OCI-M2 (cell line): ENCODE results near the gene SMTNL2.
"Not testable (repeated sequence)": the region's sequence is repeated elsewhere in the genome, so short reads cannot be mapped to it uniquely, and the experiment has no call there.

Source experiments
- DNase-seq: peaks from one replicate; lab custom pipeline; 2025; ENCODE audit not compliant: unreplicated experiment; lab: John Stamatoyannopoulos, UW

The SMTNL2 gene

DNA sequence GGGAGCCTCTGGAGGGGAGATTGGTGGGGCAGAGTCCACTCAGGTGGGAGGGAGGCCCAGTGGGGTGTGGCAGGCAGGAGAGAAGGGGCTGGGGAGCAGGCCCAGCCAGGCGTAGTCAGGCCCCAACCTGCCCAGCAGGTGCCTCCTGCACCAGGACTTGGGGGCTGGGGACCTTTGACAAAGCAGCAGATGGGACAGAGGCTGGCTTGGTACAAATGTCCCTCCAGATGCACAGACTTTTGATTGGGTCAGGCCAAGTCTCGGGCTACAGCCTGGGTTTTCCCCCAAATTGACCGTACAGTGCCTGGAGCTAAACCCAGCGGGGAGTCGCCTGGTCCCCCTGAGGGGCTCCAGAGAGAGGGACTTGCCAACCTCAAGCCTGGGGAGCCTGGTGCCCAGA is 24.4 kb upstream of the SMTNL2 start:
- DNase-seq, result no peak

- no peak for DNase-seq
Measured at GRCh38 chr17:4560421-4560820, 23.9 kb upstream of the SMTNL2 start, which contains the start of gene GGT6. Gene GGT6 (minus strand): TSS chr17:4560577. CDS start chr17:4560521, 56 bp downstream.

DNA sequence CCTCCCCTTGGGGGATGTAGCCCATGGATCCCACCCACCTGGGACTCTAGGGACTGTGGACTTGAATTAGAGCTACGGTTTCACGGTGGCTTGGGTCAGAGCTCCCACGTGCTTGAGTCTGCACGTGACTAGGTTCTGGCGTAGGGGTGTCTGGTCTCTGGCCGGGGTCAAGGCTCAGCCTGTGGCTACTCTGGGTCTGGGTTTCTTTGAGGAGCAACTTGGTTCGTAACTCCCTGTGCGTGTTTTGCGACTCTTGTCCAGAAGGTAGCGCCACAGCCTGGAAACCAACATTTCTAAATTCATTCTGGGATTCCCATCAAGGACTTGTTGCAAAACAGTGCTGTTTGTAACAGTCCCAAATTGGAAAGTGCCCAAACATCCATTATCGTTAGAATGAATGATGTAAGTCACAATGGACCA is 23.5 kb upstream of the SMTNL2 start:
- no peak for DNase-seq

DNA sequence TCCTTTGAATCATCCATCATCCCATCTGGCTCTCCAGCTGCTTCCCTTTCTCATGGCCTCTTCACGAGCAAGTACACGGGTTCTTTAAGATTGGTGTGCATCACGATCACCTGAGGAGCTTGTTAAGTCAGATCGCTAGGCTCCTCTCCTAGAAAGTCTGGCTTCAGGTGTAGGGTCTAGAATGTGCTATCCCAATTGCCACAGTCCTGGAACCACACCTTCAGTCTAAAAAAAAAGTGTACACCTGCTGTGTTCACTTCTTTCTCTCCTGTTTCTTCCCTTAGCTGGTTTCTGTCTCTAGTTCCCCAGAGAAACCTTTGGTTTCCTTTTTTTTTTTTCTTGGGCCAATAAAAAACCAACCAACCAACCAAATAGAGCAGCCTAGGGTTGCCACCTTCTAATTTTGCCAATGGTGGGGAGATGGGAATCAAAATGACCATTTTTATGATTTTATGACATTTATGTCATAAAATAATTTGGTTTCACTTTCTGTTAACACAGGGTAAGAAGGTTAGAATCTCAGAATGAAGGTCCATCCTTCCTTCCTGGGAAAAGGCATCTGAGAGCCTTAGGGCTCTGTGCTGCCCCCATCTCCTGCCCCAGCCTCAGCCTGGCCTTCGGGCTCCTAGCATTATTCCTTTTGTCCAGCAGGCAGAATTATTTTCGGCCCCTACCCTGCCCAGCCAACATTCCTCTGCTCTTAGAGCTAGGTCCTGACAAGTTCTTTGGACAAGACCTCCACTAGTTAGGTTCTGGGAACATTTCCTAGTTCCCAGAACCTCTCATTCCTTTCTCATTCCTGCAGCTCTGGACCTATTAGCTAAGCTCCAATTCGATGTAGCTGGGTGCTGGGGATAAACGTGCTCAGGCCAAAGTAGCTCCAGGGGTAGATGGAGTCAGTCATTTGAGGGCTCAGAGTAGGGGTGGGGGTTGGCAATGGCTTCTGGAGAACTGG is 22.0 kb upstream of the SMTNL2 start:
- DNase-seq, result no peak

DNA sequence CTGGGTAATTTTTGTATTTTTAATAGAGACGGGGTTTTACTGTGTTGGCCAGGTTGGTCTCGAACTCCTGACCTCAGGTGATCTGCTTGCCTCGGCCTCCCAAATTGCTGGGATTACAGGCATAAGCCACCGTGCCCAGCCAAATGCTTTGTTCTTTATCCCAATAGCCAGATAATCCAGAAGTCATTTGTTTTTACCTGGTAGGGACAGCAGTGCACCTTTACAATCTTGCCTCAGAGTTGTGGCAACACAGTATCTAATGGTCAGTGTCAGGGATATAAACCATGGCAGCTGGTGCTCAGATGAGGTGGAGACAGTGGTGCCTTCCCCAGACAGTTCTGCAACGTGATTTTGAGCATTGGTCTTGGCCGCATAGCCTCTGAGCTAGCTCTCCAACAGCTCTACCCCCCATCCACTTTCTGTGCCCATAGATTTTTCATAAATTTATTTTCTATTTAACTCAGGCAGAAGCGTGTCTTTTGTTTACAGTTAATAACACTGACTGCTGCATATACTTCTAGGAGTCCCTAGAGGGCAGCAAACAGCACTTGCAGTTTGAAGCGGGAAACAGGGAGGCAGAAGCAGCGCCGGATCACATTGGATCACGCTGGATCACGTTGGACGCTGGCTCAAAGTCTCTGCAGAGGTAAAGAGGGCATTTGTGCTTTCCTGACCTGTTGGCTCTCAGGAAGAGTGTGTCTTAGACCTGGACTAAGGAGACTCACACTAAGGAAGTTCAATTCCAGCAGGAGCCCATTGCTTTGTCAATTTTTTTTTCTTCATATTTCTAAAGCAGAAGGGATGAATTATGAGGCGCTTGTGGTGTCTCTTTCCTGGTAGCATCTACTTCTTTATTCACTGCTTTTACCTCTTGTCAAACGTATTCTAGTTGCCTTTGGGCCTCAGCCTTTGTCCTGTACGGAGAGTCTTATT is 18.9 kb upstream of the SMTNL2 start:
- DNase-seq, result peak; percentile 32

- DNase-seq, result peak; percentile 48
Measured at GRCh38 chr17:4566785-4567184, 17.5 kb upstream of the SMTNL2 start.

GRCh38 chr17:4569591-4569990 is 14.7 kb upstream of the SMTNL2 start:
- no peak for DNase-seq

GRCh38 chr17:4572131-4572530 is 12.2 kb upstream of the SMTNL2 start:
- DNase-seq, result no peak

- no peak for DNase-seq
Measured at GRCh38 chr17:4573115-4573514, 11.2 kb upstream of the SMTNL2 start.

DNA sequence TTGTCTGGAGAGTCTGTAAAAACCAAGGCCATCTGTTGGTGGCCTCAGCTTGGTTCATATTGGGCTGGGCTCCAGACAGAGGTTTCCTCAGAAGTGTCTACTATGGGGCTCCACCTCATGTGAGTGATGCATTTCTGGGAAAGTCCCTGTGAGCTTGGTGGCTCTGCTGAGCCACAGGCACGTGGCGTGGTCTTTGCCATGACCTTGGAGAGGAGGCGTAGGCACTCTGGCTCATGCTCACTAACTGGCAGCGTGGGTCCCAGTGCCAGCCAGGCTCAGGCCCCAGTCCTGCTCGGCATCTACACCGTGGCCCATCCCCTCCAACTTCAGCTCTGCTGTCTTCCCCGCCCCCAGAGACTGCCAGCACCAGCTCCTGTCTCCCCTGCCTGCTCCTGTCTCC is 10.7 kb upstream of the SMTNL2 start:
- no peak for DNase-seq

DNA sequence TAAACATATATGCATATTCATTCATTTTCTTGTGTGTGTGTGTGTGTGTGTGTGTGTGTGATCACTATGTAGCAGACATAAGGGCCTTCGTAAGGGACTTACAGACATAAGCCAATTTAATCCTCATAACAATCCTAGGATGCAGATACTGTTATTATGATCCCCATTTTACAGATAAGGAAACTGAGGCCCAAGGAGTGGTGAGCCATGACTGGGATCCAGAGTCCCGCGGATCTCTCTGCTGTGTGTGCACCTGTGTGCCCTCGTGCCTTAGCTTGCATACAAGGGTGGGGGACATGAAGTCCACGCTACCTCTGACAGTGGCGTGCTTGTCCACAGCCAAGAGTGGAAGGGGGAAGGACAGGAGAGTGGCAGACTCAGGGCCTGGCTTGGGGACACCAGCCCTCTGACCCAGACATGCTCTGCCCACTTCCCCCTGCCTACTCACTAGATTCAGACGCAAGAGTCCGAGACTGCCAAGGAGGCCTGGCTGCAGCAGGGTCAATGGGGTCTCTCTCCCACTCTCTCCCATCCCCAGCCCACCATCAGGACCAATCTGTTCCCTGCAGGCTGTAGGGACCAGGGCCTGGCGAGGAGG is 9.8 kb upstream of the SMTNL2 start:
- DNase-seq, result no peak

DNA sequence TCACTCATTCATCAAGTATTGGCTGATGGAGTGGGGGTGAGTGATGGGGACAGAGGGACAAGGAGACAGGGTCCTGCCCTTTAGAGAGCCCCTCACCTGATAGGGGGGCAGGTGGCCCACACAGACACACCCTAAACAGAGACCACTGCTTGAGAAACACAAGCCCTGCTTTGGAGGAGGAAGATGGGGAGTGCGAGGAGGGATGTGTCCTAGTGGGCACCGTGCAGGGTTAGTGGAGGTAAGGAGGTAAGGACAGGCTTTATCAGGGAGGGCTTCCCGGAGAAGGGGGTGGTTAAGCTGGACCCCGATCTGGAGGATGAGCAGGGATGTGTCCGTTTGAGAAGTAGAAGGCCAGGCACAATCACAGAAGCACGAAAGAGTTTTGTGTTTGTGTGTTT is 8.2 kb upstream of the SMTNL2 start:
- no peak for DNase-seq

- DNase-seq, result no peak
Measured at GRCh38 chr17:4576729-4577322, 7.5 kb upstream of the SMTNL2 start.

DNA sequence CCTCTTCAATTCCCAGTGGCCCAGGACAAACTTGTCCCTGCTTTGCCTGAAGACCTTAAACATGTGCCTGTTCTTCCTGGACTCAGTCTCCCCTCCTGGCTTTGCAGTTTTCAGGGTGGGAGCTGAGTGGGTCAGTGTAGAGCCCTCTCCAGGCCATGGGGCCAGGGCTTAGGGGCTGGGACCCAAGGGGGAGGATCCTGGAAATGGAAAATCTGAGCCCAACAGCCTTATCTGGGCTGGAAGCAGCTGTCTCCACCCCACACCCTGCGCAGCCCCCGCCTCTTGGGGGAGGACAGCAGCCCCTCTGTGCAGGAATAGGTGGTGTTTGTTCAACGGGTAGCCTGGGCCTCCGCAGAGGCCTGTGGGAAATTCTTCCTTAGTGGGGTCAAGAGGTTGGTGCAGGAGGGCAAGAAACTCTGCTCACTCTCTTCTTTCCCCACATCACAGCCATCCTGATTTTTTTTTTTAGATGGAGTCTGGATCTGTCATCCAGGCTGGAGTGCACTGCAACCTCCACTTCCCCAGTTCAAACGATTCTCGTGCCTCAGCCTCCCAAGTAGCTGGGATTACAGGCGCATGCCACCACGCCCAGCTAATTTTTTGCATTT is 6.8 kb upstream of the SMTNL2 start:
- no peak for DNase-seq

DNA sequence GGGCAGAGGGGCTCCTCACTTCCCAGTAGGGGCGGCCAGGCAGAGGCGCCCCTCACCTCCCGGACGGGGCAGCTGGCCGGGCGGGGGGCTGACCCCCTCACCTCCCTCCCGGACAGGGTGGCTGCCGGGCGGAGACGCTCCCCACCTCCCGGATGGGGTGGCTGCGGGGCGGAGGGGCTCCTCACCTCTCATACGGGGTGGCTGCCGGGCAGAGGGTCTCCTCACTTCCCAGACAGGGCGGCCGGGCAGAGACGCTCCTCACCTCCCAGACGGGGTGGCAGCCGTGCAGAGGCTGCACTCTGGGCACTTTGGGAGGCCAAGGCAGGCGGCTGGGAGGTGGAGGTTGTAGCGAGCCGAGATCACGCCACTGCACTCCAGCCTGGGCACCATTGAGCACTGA is 6.0 kb upstream of the SMTNL2 start:
- not testable (repeated sequence) for DNase-seq

- no peak for DNase-seq
Measured at GRCh38 chr17:4579678-4580077, 4.7 kb upstream of the SMTNL2 start.

DNA sequence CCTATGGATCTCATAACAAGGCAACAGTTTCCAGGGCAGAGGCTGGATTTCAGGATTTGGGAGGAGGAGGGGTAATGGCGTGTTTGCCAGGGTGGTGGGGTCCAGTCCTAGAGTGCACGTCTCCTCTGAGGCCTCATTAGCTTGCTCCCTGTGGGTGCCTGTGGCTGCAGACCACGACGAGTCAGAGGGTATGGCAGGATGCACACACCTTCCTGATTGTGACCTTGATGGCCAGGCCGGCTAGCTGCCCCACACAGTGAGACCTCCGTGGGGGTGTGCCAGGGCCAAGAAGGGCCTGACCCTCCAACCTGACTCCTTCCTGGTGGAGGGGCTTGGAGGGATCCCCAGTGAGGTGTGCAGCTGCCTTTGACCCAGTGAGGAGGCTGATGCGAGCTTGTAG is 4.0 kb upstream of the SMTNL2 start:
- DNase-seq, result no peak

GRCh38 chr17:4582101-4582501 is 2.2 kb upstream of the SMTNL2 start:
- no peak for DNase-seq

DNA sequence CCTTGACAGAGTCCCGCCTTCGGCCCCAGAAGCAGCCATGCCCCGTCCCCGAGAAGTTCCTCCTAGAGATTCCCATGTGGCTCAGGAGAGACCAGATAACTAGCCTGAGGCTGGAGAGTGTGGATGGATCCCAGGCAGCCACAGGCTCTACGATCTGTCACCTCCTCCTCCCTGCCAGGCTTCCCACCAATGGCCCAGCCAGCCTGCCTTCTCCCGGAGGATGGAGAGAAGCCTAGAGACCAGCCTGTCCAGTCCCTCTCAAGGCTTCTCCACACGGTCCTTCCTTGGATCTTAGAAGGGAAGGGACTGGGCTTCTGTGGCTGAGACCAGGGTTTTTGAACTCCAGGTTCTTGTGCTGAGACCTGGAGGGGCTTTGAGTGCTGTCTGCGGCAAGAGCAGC is 1.6 kb upstream of the SMTNL2 start:
- no peak for DNase-seq

- DNase-seq, result no peak
Measured at GRCh38 chr17:4583206-4583605, 1.1 kb upstream of the SMTNL2 start.

DNA sequence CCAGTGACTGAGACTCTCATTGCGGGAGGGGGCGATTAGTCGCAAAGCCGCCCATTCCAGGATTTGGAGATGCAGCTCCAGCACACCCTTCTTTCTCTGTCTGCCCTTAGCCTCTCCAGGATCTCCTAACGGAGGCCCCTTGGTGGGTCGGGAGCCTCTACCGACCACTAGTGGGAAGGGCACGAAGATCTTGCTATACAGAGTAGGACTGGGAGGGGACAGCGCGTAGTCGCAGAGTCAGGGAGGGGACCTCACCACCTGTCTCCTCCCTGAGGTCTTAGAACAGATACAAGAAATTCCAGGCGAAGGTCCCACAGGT is 588 bp upstream of the SMTNL2 start:
- no peak for DNase-seq
